HG02642 (cell line): ENCODE measurements around the gene SLX4.
"Not testable (repeated sequence)": the region's sequence is repeated elsewhere in the genome, so short reads cannot be mapped to it uniquely, and the experiment has no call there.

Source experiments
- ATAC-seq: cut with Tn5 transposase; IDR thresholded peaks from one replicate; pipeline ENCODE4 v1.9.1; 2021; ENCODE audit warnings: mild to moderate bottlenecking; ENCODE audit not compliant: unreplicated experiment, poor library complexity

The SLX4 gene

GRCh38 chr16:3611146-3611975 is at the start of gene SLX4:
TSS of gene SLX4 (minus strand) at chr16:3611606. CDS start at chr16:3608964, 2,642 bp downstream.
- ATAC-seq = peak; percentile 89

- ATAC-seq = no peak
These were observed 47.8 kb upstream of the SLX4 start for GRCh38 chr16:3659251-3659650.

GRCh38 chr16:3656491-3657468 is 45.4 kb upstream of the SLX4 start:
- no peak for ATAC-seq

- ATAC-seq = not testable (repeated sequence)
These were observed 44.7 kb upstream of the SLX4 start for GRCh38 chr16:3656160-3656490.

GRCh38 chr16:3655396-3656159 is 44.2 kb upstream of the SLX4 start:
- no peak for ATAC-seq

GRCh38 chr16:3655030-3655395 is 43.6 kb upstream of the SLX4 start:
- ATAC-seq = no peak

GRCh38 chr16:3654249-3654991 is 43.0 kb upstream of the SLX4 start, which contains the start of gene DNASE1:
TSS of gene DNASE1 (plus strand) at chr16:3654691. CDS start at chr16:3655374, 683 bp downstream.
- no peak for ATAC-seq

- ATAC-seq = no peak
These were observed 41.2 kb upstream of the SLX4 start for GRCh38 chr16:3652373-3653195.

GRCh38 chr16:3651461-3652372 is 40.3 kb upstream of the SLX4 start:
- no peak for ATAC-seq

- no peak for ATAC-seq
These were observed 39.3 kb upstream of the SLX4 start for GRCh38 chr16:3650631-3651265.

- no peak for ATAC-seq
These were observed 35.0 kb upstream of the SLX4 start for GRCh38 chr16:3646348-3646920.

GRCh38 chr16:3645504-3646347 is 34.3 kb upstream of the SLX4 start:
- no peak for ATAC-seq

- ATAC-seq = no peak
These were observed 33.7 kb upstream of the SLX4 start for GRCh38 chr16:3645108-3645503.

GRCh38 chr16:3643095-3643730 is 31.8 kb upstream of the SLX4 start:
- no peak for ATAC-seq

- ATAC-seq = no peak
These were observed 31.1 kb upstream of the SLX4 start for GRCh38 chr16:3642397-3643094.
